ENCODE results near the gene PLXDC2. TPM values are rescaled to one million over a fixed set of nuclear protein-coding genes. Genes with fewer than 3 reads are reported as not detected.

Gene PLXDC2
- total RNA-seq, 1 experiment from 2014 or later: 0.21 TPM

DNA sequence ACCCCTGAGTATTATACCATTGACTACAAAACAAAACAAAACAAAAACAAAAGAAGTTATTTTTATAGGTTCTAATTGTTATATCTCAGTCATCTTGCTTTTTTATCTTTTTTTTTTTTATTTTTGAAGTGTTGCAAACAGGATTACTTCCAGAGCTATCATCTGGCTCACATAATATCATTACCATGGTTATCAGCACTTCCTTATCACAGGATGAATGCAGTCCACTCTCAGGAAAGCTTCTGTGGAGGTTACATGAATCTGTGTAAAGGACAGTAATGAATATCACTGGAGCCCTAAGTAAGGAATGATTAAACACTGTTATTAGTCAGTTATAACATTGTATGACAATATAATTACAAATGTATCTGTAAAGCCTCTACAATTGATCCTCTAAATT lies 451.5 kb downstream of the PLXDC2 start:
- in situ Hi-C loops (cut with HindIII; ENCODE audit: low pct_unique_long_range_greater_than_20kb, low sequenced_read_pairs): no loop called here
- CTCF ChIA-PET: no interaction called here

DNA sequence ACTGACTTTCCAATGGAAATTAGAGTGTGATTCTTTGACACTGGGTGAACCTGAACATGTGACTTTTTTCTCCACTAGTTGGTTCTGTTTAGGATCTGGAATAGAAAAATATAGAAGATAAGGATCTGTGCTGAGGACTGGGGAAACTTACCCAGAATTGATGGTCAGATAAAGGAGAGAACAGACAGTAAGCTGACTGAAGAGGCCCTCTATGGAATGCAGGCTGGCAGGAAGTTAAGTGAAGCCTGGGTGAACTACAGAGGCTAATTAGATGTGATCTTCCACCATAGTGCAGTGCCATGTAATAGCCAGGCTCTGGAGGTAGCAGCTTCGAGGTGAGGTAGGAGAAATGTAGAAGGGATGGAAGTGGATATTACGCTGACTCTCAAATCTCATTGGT lies 455.3 kb downstream of the PLXDC2 start:
- DNase-seq (ENCODE audit: low read depth, low spot score) (no peak), ATAC-seq (no peak)
- intact Hi-C loops (cut with micrococcal nuclease; ENCODE audit: unreplicated experiment) (no loop called here), in situ Hi-C loops (cut with HindIII; ENCODE audit: low pct_unique_long_range_greater_than_20kb, low sequenced_read_pairs) (no loop called here)
- no peak for TF ChIP-seq REST (IDR thresholded peaks at IDR 0.05; ENCODE audit: insufficient read depth in 1 of 2, low read depth in 2 of 2, low read length in 1 of 2)
- TF ChIP-seq SIN3A (IDR thresholded peaks at IDR 0.05; ENCODE audit: borderline replicate concordance, insufficient read depth, low read depth, low read length): no peak
- TF ChIP-seq POLR2AphosphoS5 (IDR thresholded peaks at IDR 0.05; ENCODE audit: low read depth, low read length): no peak
- TF ChIP-seq TCF7L2 (IDR thresholded peaks at IDR 0.05; ENCODE audit: low read depth, low read length): no peak
- TF ChIP-seq, protein P1, sequence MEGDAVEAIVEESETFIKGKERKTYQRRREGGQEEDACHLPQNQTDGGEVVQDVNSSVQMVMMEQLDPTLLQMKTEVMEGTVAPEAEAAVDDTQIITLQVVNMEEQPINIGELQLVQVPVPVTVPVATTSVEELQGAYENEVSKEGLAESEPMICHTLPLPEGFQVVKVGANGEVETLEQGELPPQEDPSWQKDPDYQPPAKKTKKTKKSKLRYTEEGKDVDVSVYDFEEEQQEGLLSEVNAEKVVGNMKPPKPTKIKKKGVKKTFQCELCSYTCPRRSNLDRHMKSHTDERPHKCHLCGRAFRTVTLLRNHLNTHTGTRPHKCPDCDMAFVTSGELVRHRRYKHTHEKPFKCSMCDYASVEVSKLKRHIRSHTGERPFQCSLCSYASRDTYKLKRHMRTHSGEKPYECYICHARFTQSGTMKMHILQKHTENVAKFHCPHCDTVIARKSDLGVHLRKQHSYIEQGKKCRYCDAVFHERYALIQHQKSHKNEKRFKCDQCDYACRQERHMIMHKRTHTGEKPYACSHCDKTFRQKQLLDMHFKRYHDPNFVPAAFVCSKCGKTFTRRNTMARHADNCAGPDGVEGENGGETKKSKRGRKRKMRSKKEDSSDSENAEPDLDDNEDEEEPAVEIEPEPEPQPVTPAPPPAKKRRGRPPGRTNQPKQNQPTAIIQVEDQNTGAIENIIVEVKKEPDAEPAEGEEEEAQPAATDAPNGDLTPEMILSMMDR (IDR thresholded peaks at IDR 0.05): no peak
- Histone ChIP-seq H3K27me3 (ENCODE audit: control insufficient read depth, insufficient read depth, low read length) (no peaks in the 10 kb centered on the region), H3K4me1 (ENCODE audit: control insufficient read depth, insufficient read depth, low read length) (no peaks in the 10 kb centered on the region), H3K9me3 (ENCODE audit: control insufficient read depth, insufficient read depth, low read depth, low read length) (no peaks in the 10 kb centered on the region), H3K36me3 (ENCODE audit: control insufficient read depth, insufficient read depth, low read length) (no peaks in the 10 kb centered on the region), H3K27ac (ENCODE audit: low read length) (no peak overlapping the region), H3K4me3 (ENCODE audit: low read depth in 2 of 2, low read length in 2 of 2) (no peak overlapping the region)
- no TSS peak for BruUV-seq (replicated peaks)
- CTCF ChIA-PET: no interaction called here
- POLR2A ChIA-PET: no interaction called here

More for the DNA sequence above, 451.5 kb downstream of the PLXDC2 start:
- no peak for ATAC-seq
- H3K36me3 ChIP-seq (ENCODE audit: control insufficient read depth, insufficient read depth, low read length): no peaks in the 10 kb centered on the region
- POLR2A ChIA-PET: no interaction called here
- H3K9me3 ChIP-seq (ENCODE audit: control insufficient read depth, insufficient read depth, low read depth, low read length): no peaks in the 10 kb centered on the region
- TF ChIP-seq, protein P1 (IDR thresholded peaks at IDR 0.05): no peak
- no peak for TF ChIP-seq POLR2AphosphoS5 (IDR thresholded peaks at IDR 0.05; ENCODE audit: low read depth, low read length)
- TF ChIP-seq REST (IDR thresholded peaks at IDR 0.05; ENCODE audit: insufficient read depth in 1 of 2, low read depth in 2 of 2, low read length in 1 of 2): no peak
- TF ChIP-seq TCF7L2 (IDR thresholded peaks at IDR 0.05; ENCODE audit: low read depth, low read length): no peak
- TF ChIP-seq SIN3A (IDR thresholded peaks at IDR 0.05; ENCODE audit: borderline replicate concordance, insufficient read depth, low read depth, low read length): no peak
- no TSS peak for BruUV-seq (replicated peaks)
- H3K27ac ChIP-seq (ENCODE audit: low read length): no peak overlapping the region
- H3K4me3 ChIP-seq (ENCODE audit: low read depth in 2 of 2, low read length in 2 of 2): no peak overlapping the region
- no peaks in the 10 kb centered on the region for H3K27me3 ChIP-seq (ENCODE audit: control insufficient read depth, insufficient read depth, low read length)
- intact Hi-C loops (cut with micrococcal nuclease; ENCODE audit: unreplicated experiment): no loop called here
- H3K4me1 ChIP-seq (ENCODE audit: control insufficient read depth, insufficient read depth, low read length): no peaks in the 10 kb centered on the region
- DNase-seq (ENCODE audit: low read depth, low spot score): no peak

Data from Panc1 (cell line).